ENCODE results near the gene SLAIN2. TPM values are rescaled to one million over a fixed set of nuclear protein-coding genes. Genes with fewer than 3 reads are reported as not detected.

SLAIN2 gene
- polyA plus RNA-seq, 4 donors, result 59.1 to 72.5 (median 65.4) TPM

DNA sequence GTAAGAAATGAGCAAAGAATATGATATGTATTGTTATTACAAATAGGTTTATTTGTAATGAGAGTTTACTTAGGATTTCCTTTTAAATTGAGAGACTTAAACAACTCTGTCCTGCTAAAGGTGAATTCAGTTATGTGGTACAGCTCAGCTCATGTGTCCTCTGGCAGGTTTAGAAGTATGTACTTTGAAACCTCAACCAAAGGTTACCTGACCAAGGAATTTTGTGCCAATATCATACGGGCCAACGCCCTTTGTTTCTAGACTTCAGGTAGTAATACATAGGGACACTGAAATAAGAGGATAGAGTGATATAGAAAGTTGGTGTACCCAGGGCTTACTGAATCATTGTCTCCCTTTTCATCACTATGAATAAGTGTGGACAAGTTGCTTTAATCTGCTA, 25.7 kb downstream of the SLAIN2 start:
- DNase-seq (ENCODE audit: low read depth in 4 of 4, low spot score in 3 of 4), result no peak

DNA sequence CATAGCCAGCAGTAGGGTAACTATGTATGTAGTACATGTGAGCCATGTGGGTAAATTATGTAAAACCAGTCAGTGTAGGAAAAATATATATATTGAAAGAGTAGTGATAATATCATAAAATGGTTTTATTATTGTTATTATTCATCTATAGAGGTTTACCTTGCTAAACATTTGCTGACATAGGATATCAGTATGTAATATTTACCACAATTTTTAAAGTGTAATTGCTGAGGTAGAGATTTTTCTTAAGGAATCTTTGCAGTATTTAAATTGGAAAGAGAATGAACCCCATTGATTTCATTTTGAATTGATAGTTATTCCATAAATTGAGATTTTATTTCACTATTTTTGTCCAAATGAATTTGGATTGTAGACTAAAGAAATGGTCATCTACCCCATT, 27.1 kb downstream of the SLAIN2 start:
- no peak for DNase-seq (ENCODE audit: low read depth in 4 of 4, low spot score in 3 of 4)

DNA sequence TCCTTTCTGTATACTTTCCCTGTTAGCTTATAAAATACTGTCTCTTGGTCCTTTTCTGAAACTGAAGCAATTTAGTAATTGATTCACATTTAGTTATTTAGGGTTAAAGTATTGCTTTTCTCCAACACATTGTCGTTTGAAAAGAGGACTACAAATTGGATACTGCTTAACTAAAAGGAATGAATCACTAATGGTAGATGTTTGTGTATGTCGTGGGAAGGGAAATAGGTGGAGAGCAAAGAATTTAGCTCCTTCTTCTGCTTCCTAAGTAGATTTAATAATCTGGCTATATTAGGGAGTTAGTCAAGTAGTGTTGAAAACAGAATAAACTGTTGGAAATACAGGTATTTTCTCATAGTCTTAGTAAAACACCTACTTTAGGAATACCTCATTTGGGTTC, 27.9 kb downstream of the SLAIN2 start:
- DNase-seq (ENCODE audit: low read depth in 4 of 4, low spot score in 3 of 4), result no peak

GRCh38 chr4:48369771-48370170, 28.4 kb downstream of the SLAIN2 start:
- DNase-seq (ENCODE audit: low read depth in 4 of 4, low spot score in 3 of 4), result no peak

GRCh38 chr4:48370260-48371134, 29.2 kb downstream of the SLAIN2 start:
- DNase-seq (ENCODE audit: low read depth in 4 of 4, low spot score in 3 of 4), result no peak

- no peak for DNase-seq (ENCODE audit: low read depth in 4 of 4, low spot score in 3 of 4)
These were observed 30.9 kb downstream of the SLAIN2 start for GRCh38 chr4:48372272-48372671.

- no peak for DNase-seq (ENCODE audit: low read depth in 4 of 4, low spot score in 3 of 4)
These were observed 34.4 kb downstream of the SLAIN2 start for GRCh38 chr4:48375651-48376304.

DNA sequence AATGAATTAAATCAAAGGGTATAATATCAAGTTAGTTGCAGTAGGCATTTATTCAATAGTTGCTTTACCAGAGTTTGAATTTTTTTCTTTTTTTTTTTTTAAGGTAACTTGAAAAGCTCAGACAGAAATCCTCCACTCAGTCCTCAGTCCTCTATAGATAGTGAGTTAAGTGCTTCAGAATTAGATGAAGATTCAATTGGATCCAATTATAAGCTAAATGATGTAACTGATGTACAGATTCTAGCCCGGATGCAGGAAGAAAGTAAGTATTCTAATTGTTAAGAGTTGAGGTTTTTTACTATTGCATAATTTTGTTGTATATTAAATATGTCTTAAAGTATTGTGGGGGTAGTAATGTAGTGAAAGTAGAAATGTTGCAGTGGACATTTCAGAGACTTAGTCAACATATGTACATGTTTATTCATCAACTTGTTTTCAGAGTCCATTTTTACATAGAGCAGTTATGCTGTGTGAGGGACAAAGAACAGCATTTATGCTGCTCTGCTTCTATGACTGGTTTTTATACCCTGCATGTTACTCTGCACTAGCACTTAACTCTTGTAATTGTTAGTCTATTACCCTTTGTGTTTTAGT, 38.4 kb downstream of the SLAIN2 start:
- DNase-seq (ENCODE audit: low read depth in 4 of 4, low spot score in 3 of 4), result no peak

DNA sequence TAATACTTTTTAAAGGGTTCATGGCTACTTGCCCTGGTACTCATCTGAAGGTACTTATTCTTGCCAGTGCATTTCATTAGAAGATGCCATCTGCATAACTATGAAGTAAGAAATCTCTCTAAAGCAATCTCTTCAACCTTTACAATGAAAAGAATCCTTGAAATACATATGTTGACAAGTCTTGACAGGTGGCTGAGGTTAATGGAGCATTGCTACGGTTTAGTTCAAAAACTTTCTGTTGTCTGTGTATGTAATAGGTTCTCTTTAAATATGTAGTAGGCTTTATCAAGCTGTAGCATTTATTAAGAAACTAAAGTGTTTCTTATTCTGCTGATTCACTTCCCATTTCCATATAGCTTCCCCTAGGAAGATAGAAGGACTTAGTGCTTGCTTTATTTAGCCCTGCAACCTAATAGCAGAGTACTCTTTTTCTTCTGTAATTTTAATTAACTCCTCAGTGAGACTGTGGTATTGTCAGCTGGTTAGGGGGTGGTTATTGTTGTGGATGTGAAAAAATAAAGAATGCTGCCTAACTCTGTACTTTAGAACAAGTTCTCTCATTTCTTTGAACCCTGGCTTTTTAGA, 39.3 kb downstream of the SLAIN2 start:
- DNase-seq (ENCODE audit: low read depth in 4 of 4, low spot score in 3 of 4), result no peak

GRCh38 chr4:48388525-48389154, 47.3 kb downstream of the SLAIN2 start:
- no peak for DNase-seq (ENCODE audit: low read depth in 4 of 4, low spot score in 3 of 4)

DNA sequence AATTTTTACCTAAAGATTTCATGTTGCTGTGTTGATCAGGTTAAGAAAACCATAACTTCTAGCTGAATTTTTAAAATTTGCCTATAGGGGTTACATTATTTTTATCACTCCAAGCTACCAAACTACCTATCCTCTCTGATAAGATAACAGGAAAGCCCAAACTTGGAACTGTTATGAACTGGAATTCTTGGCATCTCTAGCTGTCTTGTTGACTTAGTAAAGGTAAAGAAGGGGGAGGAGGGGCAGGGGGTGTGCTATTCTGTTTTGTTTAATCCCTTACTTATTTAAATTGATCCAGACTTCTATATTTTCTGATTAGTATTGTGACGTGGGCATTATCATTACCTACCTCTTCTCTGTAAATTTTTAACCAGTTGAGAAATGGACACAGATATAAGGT, 54.7 kb downstream of the SLAIN2 start:
- DNase-seq (ENCODE audit: low read depth in 4 of 4, low spot score in 3 of 4), result no peak

- no peak for DNase-seq (ENCODE audit: low read depth in 4 of 4, low spot score in 3 of 4)
These were observed 59.1 kb downstream of the SLAIN2 start for GRCh38 chr4:48400416-48400815.

GRCh38 chr4:48403358-48403757, 62.0 kb downstream of the SLAIN2 start:
- DNase-seq (ENCODE audit: low read depth in 4 of 4, low spot score in 3 of 4), result no peak

GRCh38 chr4:48403779-48404178, 62.5 kb downstream of the SLAIN2 start:
- no peak for DNase-seq (ENCODE audit: low read depth in 4 of 4, low spot score in 3 of 4)

GRCh38 chr4:48405924-48406323, 64.6 kb downstream of the SLAIN2 start:
- no peak for DNase-seq (ENCODE audit: low read depth in 4 of 4, low spot score in 3 of 4)

GRCh38 chr4:48409203-48409602, 67.9 kb downstream of the SLAIN2 start:
- no peak for DNase-seq (ENCODE audit: low read depth in 4 of 4, low spot score in 3 of 4)

- DNase-seq (ENCODE audit: low read depth in 4 of 4, low spot score in 3 of 4), result no peak
These were observed 69.5 kb downstream of the SLAIN2 start for GRCh38 chr4:48410812-48411211.

GRCh38 chr4:48420144-48420543, 78.8 kb downstream of the SLAIN2 start:
- DNase-seq (ENCODE audit: low read depth in 4 of 4, low spot score in 3 of 4), result no peak

GRCh38 chr4:48421101-48421500, 79.8 kb downstream of the SLAIN2 start:
- no peak for DNase-seq (ENCODE audit: low read depth in 4 of 4, low spot score in 3 of 4)

DNA sequence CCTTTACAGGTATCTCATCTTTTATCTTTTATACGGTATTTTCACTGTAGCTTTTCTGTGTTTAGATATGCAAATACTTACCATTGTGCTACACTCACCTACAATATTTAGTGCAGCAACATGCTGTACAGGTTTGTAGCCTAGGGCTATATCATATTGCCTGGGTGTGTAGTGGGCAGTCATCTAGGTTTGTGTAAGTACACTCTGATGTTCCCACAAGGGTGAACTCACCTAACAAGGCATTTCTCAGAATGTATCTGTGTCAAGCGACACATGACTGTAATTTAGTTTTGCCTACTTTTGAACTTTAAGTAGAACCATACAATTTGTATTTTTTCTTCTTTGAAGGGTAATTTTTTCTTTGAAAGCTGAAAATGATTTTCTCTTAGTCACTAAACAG, 87.6 kb downstream of the SLAIN2 start:
- DNase-seq (ENCODE audit: low read depth in 4 of 4, low spot score in 3 of 4), result no peak
